Stimulated activated CD4-positive, alpha-beta T cell treated with anti-CD3 and anti-CD28 coated beads, Interleukin-2, amount 100 ng/mL, for 4 hours (primary cell): Measurements from ENCODE around the gene HIC2.
A peak's percentile ranks its signal among the peaks of the same experiment; 100 is the strongest.
"Not testable (repeated sequence)": the region's sequence is repeated elsewhere in the genome, so short reads cannot be mapped to it uniquely, and the experiment has no call there.

Experiments used
- DNase-seq: peaks from one replicate; pipeline ENCODE4 v3.0.0-alpha.2; 2020; ENCODE audit warnings: low read depth

The HIC2 gene

GRCh38 chr22:21450858-21451353, 33.7 kb downstream of the HIC2 start:
- no peak for DNase-seq

- DNase-seq, result no peak
These were observed 34.7 kb downstream of the HIC2 start for GRCh38 chr22:21451545-21452520.

GRCh38 chr22:21452666-21453065, 35.5 kb downstream of the HIC2 start:
- not testable (repeated sequence) for DNase-seq

- not testable (repeated sequence) for DNase-seq
These were observed 37.8 kb downstream of the HIC2 start for GRCh38 chr22:21454998-21455333.

- DNase-seq, result no peak
These were observed 38.3 kb downstream of the HIC2 start for GRCh38 chr22:21455334-21456089.

GRCh38 chr22:21457023-21457787, 40.0 kb downstream of the HIC2 start:
- DNase-seq, result no peak

- DNase-seq, result not testable (repeated sequence)
These were observed 45.5 kb downstream of the HIC2 start for GRCh38 chr22:21462672-21463071.

GRCh38 chr22:21467337-21468193, 50.4 kb downstream of the HIC2 start, which contains the start of gene TMEM191C:
TSS of gene TMEM191C (plus strand) at chr22:21467387. CDS start at chr22:21467460, 73 bp downstream.
- not testable (repeated sequence) for DNase-seq

- DNase-seq, result peak; percentile 90
These were observed 51.3 kb downstream of the HIC2 start for GRCh38 chr22:21468194-21469096.

- DNase-seq, result not testable (repeated sequence)
These were observed 52.2 kb downstream of the HIC2 start for GRCh38 chr22:21469097-21469994.

- not testable (repeated sequence) for DNase-seq
These were observed 55.8 kb downstream of the HIC2 start for GRCh38 chr22:21472984-21473383.

GRCh38 chr22:21473664-21474063, 56.5 kb downstream of the HIC2 start:
- DNase-seq, result not testable (repeated sequence)

GRCh38 chr22:21484039-21484438, 66.9 kb downstream of the HIC2 start:
- not testable (repeated sequence) for DNase-seq

- DNase-seq, result not testable (repeated sequence)
These were observed 70.6 kb downstream of the HIC2 start for GRCh38 chr22:21487723-21488122.

GRCh38 chr22:21489149-21489680, 72.0 kb downstream of the HIC2 start:
- not testable (repeated sequence) for DNase-seq

- not testable (repeated sequence) for DNase-seq
These were observed 73.4 kb downstream of the HIC2 start for GRCh38 chr22:21490556-21490955.

- not testable (repeated sequence) for DNase-seq
These were observed 75.1 kb downstream of the HIC2 start for GRCh38 chr22:21492271-21492670.
